Stimulated activated naive CD8-positive, alpha-beta T cell treated with anti-CD3 and anti-CD28 coated beads, Interleukin-15, Interleukin-2, amounts not matched to agents 100 ng/mL and 50 ng/mL, for 24 hours (primary cell): ENCODE results near the gene TYMS.

Experiments used
- H3K27ac Mint-ChIP-seq: one replicate; pipeline ENCODE4 v1.8.0; 2021; ENCODE audit warnings: mild to moderate bottlenecking, mixed read lengths
- H3K27me3 Mint-ChIP-seq: one replicate; pipeline ENCODE4 v1.8.0; 2021; ENCODE audit warnings: mixed read lengths
- H3K36me3 Mint-ChIP-seq: one replicate; pipeline ENCODE4 v1.8.0; 2021; ENCODE audit warnings: low read depth, mixed read lengths
- H3K4me1 Mint-ChIP-seq: one replicate; pipeline ENCODE4 v1.8.0; 2021; ENCODE audit warnings: low read depth, mixed read lengths
- H3K4me3 Mint-ChIP-seq: one replicate; pipeline ENCODE4 v1.8.0; 2021; ENCODE audit warnings: mild to moderate bottlenecking, mixed read lengths
- H3K9me3 Mint-ChIP-seq: one replicate; pipeline ENCODE4 v1.8.0; 2021; ENCODE audit warnings: mixed read lengths

Gene TYMS

GRCh38 chr18:657311-658000 lies at the start of gene TYMS:
Gene TYMS (plus strand): TSS chr18:657653. CDS start chr18:657743, 90 bp downstream.
- Mint-ChIP-seq H3K27ac (peak within 1 kb of the TSS; percentile 96), H3K36me3 (peaks cover 42% of the 10 kb centered on the region), H3K27me3 (peaks cover 29% of the 10 kb centered on the region), H3K9me3 (peaks cover 4% of the 10 kb centered on the region), H3K4me1 (peaks cover 18% of the 10 kb centered on the region), H3K4me3 (peak within 1 kb of the TSS; percentile 95)

GRCh38 chr18:607930-608329 lies 49.5 kb upstream of the TYMS start:
- H3K36me3 Mint-ChIP-seq = no peaks in the 10 kb centered on the region
- H3K4me3 Mint-ChIP-seq = no peak overlapping the region
- no peaks in the 10 kb centered on the region for H3K9me3 Mint-ChIP-seq
- H3K4me1 Mint-ChIP-seq = no peaks in the 10 kb centered on the region
- no peak overlapping the region for H3K27ac Mint-ChIP-seq
- peaks cover 7% of the 10 kb centered on the region for H3K27me3 Mint-ChIP-seq

- Mint-ChIP-seq H3K4me3 (no peak overlapping the region), H3K9me3 (no peaks in the 10 kb centered on the region), H3K4me1 (no peaks in the 10 kb centered on the region), H3K36me3 (no peaks in the 10 kb centered on the region), H3K27me3 (peaks cover 7% of the 10 kb centered on the region), H3K27ac (no peak overlapping the region)
Observed at GRCh38 chr18:610214-610928, 47.1 kb upstream of the TYMS start.

GRCh38 chr18:612156-612555 lies 45.3 kb upstream of the TYMS start:
- Mint-ChIP-seq H3K27me3 (no peaks in the 10 kb centered on the region), H3K27ac (no peak overlapping the region), H3K4me3 (no peak overlapping the region), H3K4me1 (no peaks in the 10 kb centered on the region), H3K9me3 (no peaks in the 10 kb centered on the region), H3K36me3 (no peaks in the 10 kb centered on the region)

- no peak overlapping the region for H3K27ac Mint-ChIP-seq
- no peak overlapping the region for H3K4me3 Mint-ChIP-seq
- H3K27me3 Mint-ChIP-seq = peaks cover 4% of the 10 kb centered on the region
- no peaks in the 10 kb centered on the region for H3K9me3 Mint-ChIP-seq
- H3K36me3 Mint-ChIP-seq = no peaks in the 10 kb centered on the region
- H3K4me1 Mint-ChIP-seq = no peaks in the 10 kb centered on the region
Observed at GRCh38 chr18:614193-614592, 43.3 kb upstream of the TYMS start.

- no peaks in the 10 kb centered on the region for H3K9me3 Mint-ChIP-seq
- peaks cover 5% of the 10 kb centered on the region for H3K27me3 Mint-ChIP-seq
- H3K27ac Mint-ChIP-seq = no peak overlapping the region
- no peaks in the 10 kb centered on the region for H3K4me1 Mint-ChIP-seq
- no peak overlapping the region for H3K4me3 Mint-ChIP-seq
- no peaks in the 10 kb centered on the region for H3K36me3 Mint-ChIP-seq
Observed at GRCh38 chr18:615092-615521, 42.3 kb upstream of the TYMS start.

- no peaks in the 10 kb centered on the region for H3K9me3 Mint-ChIP-seq
- no peak overlapping the region for H3K4me3 Mint-ChIP-seq
- no peaks in the 10 kb centered on the region for H3K36me3 Mint-ChIP-seq
- H3K4me1 Mint-ChIP-seq = no peaks in the 10 kb centered on the region
- H3K27me3 Mint-ChIP-seq = peaks cover 5% of the 10 kb centered on the region
- H3K27ac Mint-ChIP-seq = no peak overlapping the region
Observed at GRCh38 chr18:615773-616172, 41.7 kb upstream of the TYMS start.

GRCh38 chr18:616380-616995 lies 41.0 kb upstream of the TYMS start:
- H3K27ac Mint-ChIP-seq = no peak overlapping the region
- H3K4me3 Mint-ChIP-seq = no peak overlapping the region

GRCh38 chr18:617970-618504 lies 39.4 kb upstream of the TYMS start:
- no peaks in the 10 kb centered on the region for H3K4me1 Mint-ChIP-seq
- H3K27me3 Mint-ChIP-seq = peaks cover 8% of the 10 kb centered on the region
- H3K27ac Mint-ChIP-seq = no peak overlapping the region
- H3K36me3 Mint-ChIP-seq = no peaks in the 10 kb centered on the region
- no peak overlapping the region for H3K4me3 Mint-ChIP-seq
- no peaks in the 10 kb centered on the region for H3K9me3 Mint-ChIP-seq

More at GRCh38 chr18:616380-616995, 41.0 kb upstream of the TYMS start:
- Mint-ChIP-seq H3K36me3 (no peaks in the 10 kb centered on the region), H3K27me3 (peaks cover 5% of the 10 kb centered on the region), H3K9me3 (no peaks in the 10 kb centered on the region), H3K4me1 (no peaks in the 10 kb centered on the region)

- H3K4me3 Mint-ChIP-seq = no peak overlapping the region
- no peaks in the 10 kb centered on the region for H3K4me1 Mint-ChIP-seq
- H3K36me3 Mint-ChIP-seq = no peaks in the 10 kb centered on the region
- peaks cover 8% of the 10 kb centered on the region for H3K27me3 Mint-ChIP-seq
- no peaks in the 10 kb centered on the region for H3K9me3 Mint-ChIP-seq
- no peak overlapping the region for H3K27ac Mint-ChIP-seq
Observed at GRCh38 chr18:618618-619017, 38.8 kb upstream of the TYMS start.

- Mint-ChIP-seq H3K9me3 (no peaks in the 10 kb centered on the region), H3K27ac (no peak overlapping the region), H3K4me1 (no peaks in the 10 kb centered on the region), H3K27me3 (peaks cover 13% of the 10 kb centered on the region), H3K4me3 (no peak overlapping the region), H3K36me3 (no peaks in the 10 kb centered on the region)
Observed at GRCh38 chr18:621291-622043, 36.0 kb upstream of the TYMS start.

- Mint-ChIP-seq H3K27me3 (peaks cover 17% of the 10 kb centered on the region), H3K4me1 (no peaks in the 10 kb centered on the region), H3K27ac (no peak overlapping the region), H3K36me3 (no peaks in the 10 kb centered on the region), H3K9me3 (no peaks in the 10 kb centered on the region), H3K4me3 (no peak overlapping the region)
Observed at GRCh38 chr18:622289-622688, 35.2 kb upstream of the TYMS start.

- Mint-ChIP-seq H3K27me3 (peaks cover 19% of the 10 kb centered on the region), H3K36me3 (no peaks in the 10 kb centered on the region), H3K4me3 (no peak overlapping the region), H3K4me1 (no peaks in the 10 kb centered on the region), H3K9me3 (no peaks in the 10 kb centered on the region), H3K27ac (no peak overlapping the region)
Observed at GRCh38 chr18:623761-624620, 33.5 kb upstream of the TYMS start.

GRCh38 chr18:627231-627630 lies 30.2 kb upstream of the TYMS start:
- no peaks in the 10 kb centered on the region for H3K36me3 Mint-ChIP-seq
- no peak overlapping the region for H3K4me3 Mint-ChIP-seq
- peaks cover 15% of the 10 kb centered on the region for H3K27me3 Mint-ChIP-seq
- peaks cover 7% of the 10 kb centered on the region for H3K4me1 Mint-ChIP-seq
- no peak overlapping the region for H3K27ac Mint-ChIP-seq
- H3K9me3 Mint-ChIP-seq = no peaks in the 10 kb centered on the region
